HG03064 (cell line): ENCODE measurements around the gene AXIN1.
"Not testable (repeated sequence)": the region's sequence is repeated elsewhere in the genome, so short reads cannot be mapped to it uniquely, and the experiment has no call there.

ENCODE experiments used
- ATAC-seq: cut with Tn5 transposase; IDR thresholded peaks from one replicate; pipeline ENCODE4 v1.9.1; 2021; ENCODE audit warnings: low read depth; ENCODE audit not compliant: unreplicated experiment

The AXIN1 gene

DNA sequence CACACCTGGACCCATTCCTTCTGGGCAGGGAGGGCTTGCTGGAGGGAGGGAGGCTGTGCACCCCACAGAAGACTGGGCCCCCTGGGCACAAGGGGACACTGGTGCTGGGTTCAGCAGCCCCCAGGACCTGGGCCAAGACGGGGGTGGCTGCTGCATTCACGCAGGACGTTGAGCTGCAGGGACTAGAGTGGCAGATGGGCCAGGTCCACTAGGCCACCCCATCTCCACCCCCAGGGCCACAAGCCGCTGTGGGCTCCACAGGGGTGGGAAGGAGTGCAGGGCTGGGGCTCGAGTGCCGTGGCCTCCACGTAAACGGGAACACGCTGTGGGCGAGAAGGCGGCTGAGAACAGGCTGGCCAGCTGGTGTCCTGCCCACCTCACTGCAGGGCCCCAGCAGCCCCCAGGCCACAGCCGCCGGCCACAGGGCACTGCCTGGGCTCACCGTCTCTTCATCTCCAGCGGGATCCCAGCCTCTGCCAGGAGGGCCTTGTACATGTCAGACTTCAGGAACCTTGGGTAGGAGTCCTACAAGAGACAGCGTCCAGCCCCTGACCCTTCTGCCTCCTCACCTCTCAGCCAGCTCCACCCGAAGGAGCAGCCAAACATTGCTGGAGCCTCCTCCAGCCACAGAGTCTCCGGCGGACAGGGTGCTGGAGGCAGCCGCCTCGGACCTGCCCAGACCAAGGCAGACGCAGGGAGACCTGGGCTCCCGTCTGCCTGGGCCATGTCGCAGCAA lies 83.3 kb downstream of the AXIN1 start:
- no peak for ATAC-seq

- ATAC-seq = no peak
Observed at GRCh38 chr16:268141-269053, 84.1 kb downstream of the AXIN1 start.

- not testable (repeated sequence) for ATAC-seq
Observed at GRCh38 chr16:267562-267961, 85.0 kb downstream of the AXIN1 start.

DNA sequence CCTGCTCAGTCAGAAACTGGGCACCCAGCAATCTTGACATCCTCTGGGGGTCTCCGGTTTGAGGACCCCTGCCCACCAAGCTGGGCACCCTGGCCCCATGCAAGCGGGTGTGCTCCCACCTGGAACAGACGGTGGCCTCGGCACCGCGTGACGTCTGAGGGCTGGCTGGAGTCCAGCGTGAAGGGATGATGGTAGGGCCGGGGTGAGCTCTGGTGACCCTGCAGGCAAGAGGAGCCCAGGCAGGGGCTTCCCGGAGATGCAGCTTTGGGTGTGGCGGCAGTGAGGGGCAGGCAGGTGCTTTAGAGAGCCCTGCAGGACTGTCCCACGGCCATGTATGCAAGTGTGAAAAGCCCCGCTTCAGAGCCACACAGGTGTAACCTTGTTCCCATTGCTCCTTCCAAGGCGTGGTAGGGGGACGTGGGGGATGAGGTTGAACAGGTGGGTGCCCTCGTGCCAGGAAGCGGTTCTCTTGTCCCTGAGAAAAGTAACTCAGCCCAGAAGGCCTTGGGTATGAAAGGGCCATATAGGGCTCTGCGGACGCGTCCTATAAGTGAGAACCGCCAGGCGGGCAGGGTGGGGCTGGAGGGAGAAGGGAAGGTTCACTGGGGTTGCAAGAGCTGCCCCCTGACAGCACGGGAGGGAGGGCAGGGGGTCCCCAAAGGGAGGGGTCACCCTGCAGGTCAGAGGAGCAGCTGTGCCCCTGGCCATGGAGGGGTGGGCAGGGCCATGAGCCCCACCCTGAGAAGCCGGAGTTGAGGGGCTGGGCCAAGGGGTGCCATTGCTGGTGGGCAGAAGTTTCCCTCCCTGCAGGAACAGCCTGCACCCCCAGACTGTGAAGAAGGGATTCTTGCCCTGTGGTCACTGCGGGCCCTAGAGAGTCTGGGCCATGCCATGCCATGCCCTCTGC lies 86.0 kb downstream of the AXIN1 start:
- ATAC-seq = no peak

DNA sequence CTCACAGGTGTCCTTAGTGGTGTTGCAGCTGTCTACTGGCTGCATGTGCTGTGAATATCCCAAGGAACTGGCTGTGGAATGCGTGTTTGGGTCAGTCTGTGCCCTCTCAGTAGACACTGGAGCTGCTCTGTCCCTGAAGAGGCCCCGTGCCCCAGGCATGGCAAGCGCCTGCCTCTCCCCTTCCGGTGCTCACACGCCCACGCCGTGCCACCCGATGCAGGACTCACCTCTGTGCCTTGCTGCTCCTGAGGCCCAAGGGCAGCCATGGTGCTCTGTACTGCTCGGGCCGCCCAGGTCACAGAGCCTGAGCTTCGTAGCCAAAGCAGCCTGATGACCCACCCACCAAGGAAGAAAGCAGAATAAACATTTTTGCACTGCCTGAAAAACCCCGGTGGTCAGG lies 86.8 kb downstream of the AXIN1 start:
- ATAC-seq = no peak

DNA sequence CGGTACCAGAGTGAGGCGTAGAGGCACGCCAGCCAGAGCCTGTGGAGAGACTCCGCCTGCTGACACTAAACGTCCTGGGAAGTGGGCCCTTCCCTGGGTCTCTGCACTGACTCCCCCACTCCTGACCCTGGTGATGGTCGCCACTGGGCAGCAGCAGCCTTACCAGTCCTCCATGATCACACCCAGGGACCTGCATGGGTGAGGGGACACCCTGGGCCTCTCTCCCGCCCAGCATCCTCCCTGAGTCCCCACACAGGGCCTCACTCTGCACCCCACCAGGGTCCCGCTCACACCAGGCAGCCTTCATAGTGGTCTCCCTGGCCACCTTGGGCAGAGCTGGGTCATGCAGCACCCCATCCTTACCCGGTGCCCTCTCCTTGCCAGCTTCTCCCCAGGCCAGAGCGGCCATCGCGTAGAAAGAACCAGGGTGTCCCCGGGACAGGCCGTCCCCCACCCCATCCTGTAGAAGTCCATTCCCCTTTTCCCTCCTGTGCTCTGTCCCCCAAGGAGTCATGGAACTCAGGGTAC lies 87.5 kb downstream of the AXIN1 start:
- ATAC-seq = no peak

GRCh38 chr16:264440-264951 lies 88.0 kb downstream of the AXIN1 start:
- ATAC-seq = no peak

DNA sequence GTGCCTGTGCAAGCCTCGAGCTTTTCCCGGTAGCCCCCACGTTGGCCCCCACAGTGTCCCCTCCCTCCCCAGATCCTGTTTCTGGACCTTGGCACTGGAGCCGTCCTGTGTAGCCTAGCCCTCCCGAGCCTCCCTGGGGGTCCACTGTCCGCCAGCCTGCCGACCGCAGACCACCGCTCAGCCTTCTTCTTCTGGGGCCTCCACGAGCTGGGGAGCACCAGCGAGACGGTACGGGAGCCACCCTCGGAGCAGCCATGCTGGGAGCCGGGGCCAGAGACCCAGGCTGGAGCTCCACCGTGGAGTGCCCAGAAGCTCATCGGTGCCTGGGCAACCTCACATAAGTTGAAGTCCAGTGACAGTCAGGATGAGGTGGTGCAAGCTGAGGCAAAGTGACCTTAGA lies 88.6 kb downstream of the AXIN1 start:
- ATAC-seq = no peak

- no peak for ATAC-seq
Observed at GRCh38 chr16:263182-263774, 89.2 kb downstream of the AXIN1 start.

DNA sequence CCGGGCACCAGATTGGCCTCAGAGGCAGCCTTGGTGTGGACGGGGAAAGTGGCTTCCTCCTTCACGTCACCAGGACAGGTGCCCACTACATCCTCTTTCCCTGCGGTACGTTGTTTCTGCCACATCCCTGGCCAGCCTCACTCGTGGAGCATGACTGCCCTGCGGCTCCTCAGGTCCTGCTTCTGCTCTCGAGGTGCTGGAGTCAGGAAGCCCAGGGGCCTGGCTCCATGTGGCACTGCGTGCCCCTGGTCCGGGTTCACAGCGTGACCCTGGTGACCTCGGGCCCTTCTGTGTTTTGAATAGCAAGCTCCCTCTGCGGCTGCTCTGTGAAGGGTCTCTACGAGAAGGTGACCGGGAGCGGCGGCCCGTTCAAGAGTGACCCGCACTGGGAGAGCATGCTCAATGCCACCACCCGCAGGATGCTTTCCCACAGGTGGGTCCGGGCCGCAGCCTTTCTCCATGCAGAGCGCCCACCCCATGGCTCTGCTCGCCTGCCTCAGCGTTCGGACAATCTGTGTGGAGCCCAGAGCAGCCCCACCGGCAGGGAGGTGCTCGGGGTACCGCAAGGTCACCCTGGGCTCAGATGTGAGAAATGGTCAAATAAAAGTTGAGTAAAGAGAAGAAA lies 90.3 kb downstream of the AXIN1 start:
- ATAC-seq = no peak

DNA sequence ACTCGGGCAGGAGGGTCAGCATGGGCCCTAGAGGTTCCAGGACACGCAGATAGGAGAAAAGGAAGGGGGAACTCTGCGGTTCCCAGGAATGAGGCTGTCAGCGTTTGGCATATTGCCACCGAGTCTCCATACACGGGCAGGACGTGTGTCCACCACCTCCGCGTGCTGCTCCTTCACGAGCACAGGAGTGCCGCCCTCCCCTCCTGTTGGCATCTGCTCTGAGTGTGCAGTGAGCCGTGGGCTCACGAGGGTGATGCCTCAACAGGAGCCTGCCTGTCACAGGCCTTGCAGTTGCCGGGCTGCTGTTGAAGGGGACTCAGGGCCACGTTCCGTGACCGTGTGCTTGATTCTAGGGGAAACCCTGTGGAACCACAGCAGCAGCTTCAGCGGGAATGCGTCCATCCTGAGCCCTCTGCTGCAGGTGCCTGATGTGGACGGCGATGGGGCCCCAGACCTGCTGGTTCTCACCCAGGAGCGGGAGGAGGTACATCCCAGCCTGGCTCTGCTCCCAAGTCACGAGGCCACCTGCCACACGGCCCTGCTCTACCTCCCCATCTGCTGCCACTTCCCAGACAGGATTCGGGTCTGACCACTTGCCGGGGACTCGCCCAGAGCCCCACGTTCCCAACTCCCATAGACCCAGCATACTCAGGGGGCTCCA lies 91.4 kb downstream of the AXIN1 start:
- no peak for ATAC-seq

GRCh38 chr16:260326-260725 lies 92.2 kb downstream of the AXIN1 start:
- no peak for ATAC-seq

GRCh38 chr16:259814-260253 lies 92.7 kb downstream of the AXIN1 start:
- ATAC-seq = no peak

- ATAC-seq = no peak
Observed at GRCh38 chr16:259226-259625, 93.3 kb downstream of the AXIN1 start.

GRCh38 chr16:258091-258490 lies 94.4 kb downstream of the AXIN1 start:
- ATAC-seq = not testable (repeated sequence)

DNA sequence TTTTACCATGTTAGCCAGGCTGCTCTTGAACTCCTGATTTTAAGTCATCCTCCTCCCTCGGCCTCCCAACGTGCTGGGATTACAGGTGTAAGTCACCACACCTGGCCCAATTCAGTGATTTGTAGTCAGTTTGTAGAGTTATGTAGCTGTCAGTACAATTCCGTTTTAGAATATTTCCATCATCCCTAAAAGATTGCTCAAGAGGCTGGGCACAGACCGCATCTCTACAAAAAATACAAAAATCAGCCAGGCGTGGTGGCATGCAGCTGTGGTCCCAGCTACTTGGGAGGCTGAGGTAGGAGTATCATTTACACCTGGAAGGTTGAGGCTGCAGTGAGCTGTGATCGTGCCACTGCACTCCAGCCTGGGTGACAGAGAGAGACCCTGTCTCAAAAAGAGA lies 97.3 kb downstream of the AXIN1 start:
- ATAC-seq = no peak

GRCh38 chr16:254461-254860 lies 98.1 kb downstream of the AXIN1 start:
- ATAC-seq = no peak

GRCh38 chr16:253833-254232 lies 98.7 kb downstream of the AXIN1 start:
- no peak for ATAC-seq
